Measurements from ENCODE around the gene NCOA3. TPM values are rescaled to one million over a fixed set of nuclear protein-coding genes. Genes with fewer than 3 reads are reported as not detected.

Gene NCOA3
- total RNA-seq, 4 donors from 2014 or later = 26.7 to 40.2 (median 34.5) TPM

DNA sequence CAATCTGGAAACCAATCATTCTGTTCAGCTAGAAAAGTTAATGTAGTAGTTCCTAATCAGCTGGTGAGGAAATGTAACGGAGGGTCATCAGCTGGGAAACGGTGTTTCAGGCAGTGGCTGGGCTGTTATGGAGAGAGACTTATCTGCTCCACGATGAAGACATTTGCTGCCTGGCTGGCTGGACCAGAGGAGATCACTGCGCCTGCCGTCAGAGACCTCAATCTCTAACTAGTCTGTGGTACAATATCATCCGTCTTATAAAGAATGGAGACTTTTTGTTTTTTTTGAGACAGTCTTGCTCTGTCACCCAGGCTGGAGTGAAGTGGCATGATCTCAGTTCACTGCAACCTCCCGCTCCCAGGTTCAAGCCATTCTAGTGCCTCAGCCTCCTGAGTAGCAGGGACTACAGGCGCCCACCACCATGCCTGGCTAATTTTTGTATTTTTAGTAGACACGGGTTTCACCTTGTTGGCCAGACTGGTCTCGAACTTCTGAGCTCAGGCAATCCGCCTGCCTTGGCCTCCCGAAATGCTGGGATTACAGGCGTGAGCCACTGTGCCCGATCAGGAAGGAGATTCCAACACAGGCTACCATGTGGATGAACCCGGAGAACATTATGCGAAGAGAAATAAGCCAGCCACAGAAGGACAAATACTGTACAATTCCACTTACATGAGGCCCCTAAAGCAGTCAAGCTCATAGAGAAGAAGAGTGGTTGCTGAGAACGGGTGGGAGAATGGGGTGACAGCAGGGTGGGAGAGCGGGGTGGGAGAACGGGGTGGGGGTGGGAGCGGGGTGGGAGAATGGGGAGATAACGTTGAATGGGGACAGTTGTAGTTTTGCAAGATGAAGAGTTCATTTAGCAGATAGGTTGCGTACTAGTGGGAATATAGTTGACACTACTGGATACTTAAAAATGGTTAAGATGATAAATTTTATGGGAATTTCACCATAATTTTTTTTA is 168.5 kb downstream of the NCOA3 start:
- no peak overlapping the region for H3K4me3 ChIP-seq
- peaks cover 5 to 13% (median 7%) of the 10 kb centered on the region in 3 donors for H3K4me1 ChIP-seq
- TF ChIP-seq, protein P1, sequence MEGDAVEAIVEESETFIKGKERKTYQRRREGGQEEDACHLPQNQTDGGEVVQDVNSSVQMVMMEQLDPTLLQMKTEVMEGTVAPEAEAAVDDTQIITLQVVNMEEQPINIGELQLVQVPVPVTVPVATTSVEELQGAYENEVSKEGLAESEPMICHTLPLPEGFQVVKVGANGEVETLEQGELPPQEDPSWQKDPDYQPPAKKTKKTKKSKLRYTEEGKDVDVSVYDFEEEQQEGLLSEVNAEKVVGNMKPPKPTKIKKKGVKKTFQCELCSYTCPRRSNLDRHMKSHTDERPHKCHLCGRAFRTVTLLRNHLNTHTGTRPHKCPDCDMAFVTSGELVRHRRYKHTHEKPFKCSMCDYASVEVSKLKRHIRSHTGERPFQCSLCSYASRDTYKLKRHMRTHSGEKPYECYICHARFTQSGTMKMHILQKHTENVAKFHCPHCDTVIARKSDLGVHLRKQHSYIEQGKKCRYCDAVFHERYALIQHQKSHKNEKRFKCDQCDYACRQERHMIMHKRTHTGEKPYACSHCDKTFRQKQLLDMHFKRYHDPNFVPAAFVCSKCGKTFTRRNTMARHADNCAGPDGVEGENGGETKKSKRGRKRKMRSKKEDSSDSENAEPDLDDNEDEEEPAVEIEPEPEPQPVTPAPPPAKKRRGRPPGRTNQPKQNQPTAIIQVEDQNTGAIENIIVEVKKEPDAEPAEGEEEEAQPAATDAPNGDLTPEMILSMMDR (IDR thresholded peaks at IDR 0.05) = no peak
- no peak for TF ChIP-seq POLR2A (IDR thresholded peaks at IDR 0.05)
- H3K27me3 ChIP-seq = no peaks in the 10 kb centered on the region
- H3K9me3 ChIP-seq = no peaks in the 10 kb centered on the region
- no peak for DNase-seq
- peaks cover 0 to 100% (median 18%) of the 10 kb centered on the region in 3 donors for H3K36me3 ChIP-seq
- no peak overlapping the region for H3K27ac ChIP-seq
- WGBS, 2 donors = 87 to 91% methylated on average over 14 to 17 of the region's 22 CpGs
- intact Hi-C loops (cut with DNase I) = no loop called here

DNA sequence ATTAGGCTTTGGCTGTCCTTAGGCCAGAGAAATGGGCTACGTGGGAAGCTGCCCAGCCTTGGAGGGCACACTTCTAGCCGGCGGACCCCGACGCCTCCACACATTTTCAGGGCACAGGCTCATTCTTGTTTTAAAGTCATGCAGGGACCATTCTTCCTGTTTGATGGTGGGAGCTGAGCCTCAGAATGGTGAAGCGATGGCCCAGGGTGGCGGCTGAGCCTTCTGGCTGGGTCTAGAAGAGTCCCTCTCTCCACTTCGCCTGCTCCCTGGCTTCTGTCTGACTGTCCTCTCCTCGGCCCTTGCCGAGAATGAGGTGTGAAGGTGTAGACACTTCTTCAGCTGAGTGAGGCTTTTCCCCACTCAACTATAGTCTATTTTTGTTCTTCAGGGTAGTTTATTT is 169.2 kb downstream of the NCOA3 start:
- WGBS, 2 donors = 92 to 93% methylated on average over 8 to 10 of the region's 10 CpGs
- TF ChIP-seq, protein P1 (IDR thresholded peaks at IDR 0.05) = no peak
- TF ChIP-seq POLR2A (IDR thresholded peaks at IDR 0.05) = no peak
- Histone ChIP-seq H3K27ac (no peak overlapping the region), H3K4me3 (no peak overlapping the region), H3K9me3 (no peaks in the 10 kb centered on the region), H3K36me3 (peaks cover 0 to 100% (median 18%) of the 10 kb centered on the region in 3 donors), H3K27me3 (no peaks in the 10 kb centered on the region), H3K4me1 (peaks cover 0 to 6% (median 0%) of the 10 kb centered on the region in 3 donors)
- intact Hi-C loops (cut with DNase I) = no loop called here
- DNase-seq = no peak

DNA sequence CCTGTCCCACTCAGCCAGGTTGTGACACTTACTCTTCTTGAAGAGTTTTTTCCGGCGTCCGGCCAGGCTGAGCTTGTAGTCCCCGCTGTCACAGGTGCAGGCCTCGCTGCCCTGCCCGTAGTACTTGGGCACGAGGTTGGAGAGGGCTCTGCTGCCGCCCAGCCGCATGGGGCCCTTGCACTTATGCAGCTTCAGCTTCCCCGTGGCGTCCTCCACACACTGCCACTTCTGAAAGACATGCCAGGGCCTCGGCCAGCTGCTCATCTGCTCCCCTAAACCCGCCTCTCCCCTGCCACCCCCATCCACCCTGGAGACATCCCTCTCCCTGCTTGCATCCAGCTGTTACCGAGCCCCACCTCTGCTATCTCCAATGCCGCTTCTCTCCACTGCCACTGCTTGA is 170.5 kb downstream of the NCOA3 start:
- H3K27ac ChIP-seq = no peak overlapping the region
- no peaks in the 10 kb centered on the region for H3K4me1 ChIP-seq
- no peak for DNase-seq
- WGBS, 2 donors = 88 to 96% methylated on average over 6 to 15 of the region's 15 CpGs
- H3K9me3 ChIP-seq = no peaks in the 10 kb centered on the region
- no peak overlapping the region for H3K4me3 ChIP-seq
- intact Hi-C loops (cut with DNase I) = no loop called here
- H3K36me3 ChIP-seq = peaks cover 0 to 100% (median 18%) of the 10 kb centered on the region in 3 donors
- TF ChIP-seq, protein P1 (IDR thresholded peaks at IDR 0.05) = no peak
- TF ChIP-seq POLR2A (IDR thresholded peaks at IDR 0.05) = no peak
- no peaks in the 10 kb centered on the region for H3K27me3 ChIP-seq

DNA sequence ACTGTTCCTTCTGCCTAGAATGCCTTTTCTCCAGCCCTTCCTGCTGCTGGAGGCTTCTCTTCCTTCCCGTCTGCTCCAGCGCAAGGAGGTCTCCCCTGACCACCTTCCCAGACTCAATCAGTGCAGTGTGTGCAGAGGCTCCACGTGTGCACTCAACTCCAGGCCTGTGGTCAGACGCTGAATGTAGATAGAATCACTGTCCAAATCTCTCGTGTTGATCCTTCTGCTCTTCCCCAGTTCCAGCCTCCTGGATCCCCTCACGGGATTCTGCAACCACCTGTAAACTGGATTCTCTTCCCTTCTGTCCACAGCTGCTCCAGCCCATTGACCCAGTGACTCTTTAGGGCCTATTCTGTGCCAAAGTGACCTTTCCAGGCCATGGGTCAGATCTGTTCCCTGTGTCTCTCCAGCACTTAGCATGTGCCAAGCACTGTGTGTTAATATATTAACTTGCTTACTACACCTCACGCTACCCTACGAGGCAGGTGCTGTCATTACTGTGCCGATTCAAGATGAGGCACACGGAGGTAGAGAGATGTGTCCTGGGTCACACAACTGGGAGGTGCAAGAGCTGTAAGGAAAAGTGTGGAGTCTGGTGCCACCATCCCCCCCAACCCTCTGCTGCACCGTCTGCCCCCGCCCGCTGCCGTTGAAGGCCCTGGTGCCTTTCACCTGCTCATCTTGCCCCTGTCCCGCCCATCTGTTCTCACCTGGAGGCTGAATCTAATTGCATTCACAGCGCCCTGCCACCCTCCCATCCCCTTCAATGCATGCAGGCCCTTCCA is 171.4 kb downstream of the NCOA3 start:
- Histone ChIP-seq H3K36me3 (peaks cover 0 to 100% (median 15%) of the 10 kb centered on the region in 3 donors), H3K9me3 (no peaks in the 10 kb centered on the region), H3K4me1 (no peaks in the 10 kb centered on the region), H3K4me3 (no peak overlapping the region), H3K27ac (no peak overlapping the region), H3K27me3 (no peaks in the 10 kb centered on the region)
- TF ChIP-seq, protein P1 (IDR thresholded peaks at IDR 0.05) = no peak
- no peak for TF ChIP-seq POLR2A (IDR thresholded peaks at IDR 0.05)
- 93 to 97% methylated on average over 9 to 16 of the region's 16 CpGs for WGBS, 2 donors
- no peak for DNase-seq
- intact Hi-C loops (cut with DNase I) = no loop called here

DNA sequence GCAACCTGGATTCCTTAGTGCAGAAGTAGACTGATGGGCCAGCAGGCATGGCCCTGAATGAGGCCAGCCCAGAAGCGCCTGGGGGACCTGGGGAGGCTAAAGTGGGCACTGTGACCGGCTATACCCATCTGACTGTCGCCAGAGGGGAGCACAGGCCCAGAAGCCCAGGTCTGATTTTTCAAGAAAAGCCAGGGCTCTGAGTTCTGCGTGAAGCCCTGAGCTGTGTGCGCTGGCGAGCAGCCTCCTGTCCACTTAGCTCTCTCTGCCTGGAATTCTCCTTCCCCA is 171.9 kb downstream of the NCOA3 start:
- no peak overlapping the region for H3K27ac ChIP-seq
- no peak for TF ChIP-seq POLR2A (IDR thresholded peaks at IDR 0.05)
- TF ChIP-seq, protein P1 (IDR thresholded peaks at IDR 0.05) = no peak
- H3K36me3 ChIP-seq = peaks cover 0 to 100% (median 11%) of the 10 kb centered on the region in 3 donors
- H3K27me3 ChIP-seq = no peaks in the 10 kb centered on the region
- H3K9me3 ChIP-seq = no peaks in the 10 kb centered on the region
- 92% methylated on average over 2 of the region's 6 CpGs; no CpG with 5 or more reads in 1 of the 2 donors for WGBS, 2 donors
- intact Hi-C loops (cut with DNase I) = no loop called here
- no peak for DNase-seq
- H3K4me3 ChIP-seq = no peak overlapping the region
- no peaks in the 10 kb centered on the region for H3K4me1 ChIP-seq

All from esophagus squamous epithelium (tissue), 5 donors.